ENCODE measurements around the gene E2F6. TPM values are rescaled to one million over a fixed set of nuclear protein-coding genes. Genes with fewer than 3 reads are reported as not detected.

E2F6 gene
- polyA plus RNA-seq, 1 experiment = 4.9 TPM

DNA sequence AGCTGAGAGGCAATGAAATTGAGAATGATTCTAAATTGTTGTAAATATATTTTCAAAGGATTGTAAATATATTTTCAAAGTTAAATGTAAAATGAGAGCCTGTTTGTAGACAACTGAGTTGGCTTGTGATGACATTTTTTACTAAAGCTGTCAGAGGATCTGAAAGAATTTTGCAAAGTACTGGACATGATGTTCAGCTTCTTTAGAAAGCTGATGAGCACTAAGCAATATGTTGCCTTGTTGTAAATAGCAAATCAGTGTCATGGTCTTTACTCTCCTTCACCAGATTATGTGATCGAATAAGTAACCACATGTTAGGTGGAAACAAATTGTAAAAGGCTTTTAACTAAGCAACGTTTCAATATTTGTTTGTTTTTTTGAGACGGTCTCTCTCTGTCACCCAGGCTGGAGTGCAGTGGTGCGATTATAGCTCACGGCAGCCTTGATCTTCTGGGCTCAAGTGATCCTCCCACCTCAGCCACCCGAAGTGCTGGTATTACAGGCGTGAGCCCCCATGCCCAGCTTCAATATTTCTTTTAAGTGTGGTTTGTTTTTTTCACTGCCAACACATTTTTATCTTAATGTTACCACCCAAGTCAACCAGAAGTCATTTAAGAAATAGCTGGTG lies 44.0 kb downstream of the E2F6 start:
- no peaks in the 10 kb centered on the region for H3K36me3 ChIP-seq (ENCODE audit: control insufficient read depth, insufficient read depth, low read length)
- no peak overlapping the region for H3K4me3 ChIP-seq (ENCODE audit: low read depth, low read length)
- POLR2A ChIA-PET = no interaction called here
- CTCF ChIA-PET = interaction anchor here (1.1 to 2.0 kb wide), 2 partner anchors 10 to 289 kb away, joined by 4 to 14 read pairs; a partner anchor contains a TSS
- TF ChIP-seq CTCF (IDR thresholded peaks at IDR 0.05; ENCODE audit: insufficient read depth, low read depth, low read length) = no peak
- DNase-seq (ENCODE audit: low read depth) = no peak
- H3K27me3 ChIP-seq (ENCODE audit: control insufficient read depth, insufficient read depth, low read length) = no peaks in the 10 kb centered on the region

DNA sequence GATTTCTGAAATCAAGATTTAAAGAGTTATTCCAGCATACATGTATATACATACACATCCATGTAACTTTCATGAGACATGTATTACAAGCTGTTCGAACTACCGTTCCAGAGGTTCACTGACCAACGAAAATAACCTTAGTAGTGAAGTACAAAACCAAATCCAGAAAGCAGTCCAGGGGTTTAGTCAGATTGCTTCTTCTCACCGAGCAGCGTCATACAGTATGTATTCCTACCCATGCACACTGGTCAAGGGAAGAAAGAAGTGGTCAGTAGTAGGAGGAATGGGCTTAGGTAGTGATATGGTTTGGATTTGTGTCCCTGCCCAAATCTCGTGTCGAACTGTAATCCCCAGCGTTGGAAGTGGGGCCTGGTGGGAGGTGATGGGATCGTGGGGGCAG lies 45.3 kb downstream of the E2F6 start:
- Histone ChIP-seq H3K36me3 (ENCODE audit: control insufficient read depth, insufficient read depth, low read length) (no peaks in the 10 kb centered on the region), H3K27me3 (ENCODE audit: control insufficient read depth, insufficient read depth, low read length) (no peaks in the 10 kb centered on the region), H3K4me3 (ENCODE audit: low read depth, low read length) (no peak overlapping the region)
- ChIA-PET CTCF (interaction anchor here (1.4 to 2.0 kb wide), 2 partner anchors 9 to 18 kb away, joined by 4 to 14 read pairs; no protein-coding TSS in a partner anchor), POLR2A (no interaction called here)
- DNase-seq (ENCODE audit: low read depth) = no peak
- no peak for TF ChIP-seq CTCF (IDR thresholded peaks at IDR 0.05; ENCODE audit: insufficient read depth, low read depth, low read length)

GRCh38 chr2:11420190-11420589 lies 45.8 kb downstream of the E2F6 start:
- POLR2A ChIA-PET = no interaction called here
- no peaks in the 10 kb centered on the region for H3K36me3 ChIP-seq (ENCODE audit: control insufficient read depth, insufficient read depth, low read length)
- no peak for DNase-seq (ENCODE audit: low read depth)
- no peaks in the 10 kb centered on the region for H3K27me3 ChIP-seq (ENCODE audit: control insufficient read depth, insufficient read depth, low read length)
- no peak overlapping the region for H3K4me3 ChIP-seq (ENCODE audit: low read depth, low read length)
- TF ChIP-seq CTCF (IDR thresholded peaks at IDR 0.05; ENCODE audit: insufficient read depth, low read depth, low read length) = no peak
- CTCF ChIA-PET = interaction anchor here (0.6 to 1.4 kb wide), 4 partner anchors 18 to 287 kb away, joined by 3 to 7 read pairs (median 6); a partner anchor contains a TSS

DNA sequence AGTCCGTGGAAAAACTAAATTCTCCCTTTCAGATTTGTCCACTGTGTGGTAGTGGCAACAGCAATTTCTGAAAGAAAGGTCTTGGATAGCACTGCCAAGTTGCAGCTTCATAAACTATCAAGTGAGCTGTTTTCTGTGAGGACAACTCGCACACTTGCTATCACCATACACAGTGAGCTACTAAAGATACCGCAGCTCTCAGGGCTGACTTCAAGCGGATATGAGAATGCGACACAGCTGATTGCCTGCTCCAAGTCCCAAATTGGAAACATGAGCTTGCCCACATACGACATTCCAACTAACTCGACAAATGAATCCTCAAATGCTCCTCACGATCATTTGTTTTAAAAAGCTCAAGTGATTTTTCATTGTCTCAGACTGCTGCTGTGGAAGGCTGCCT lies 46.2 kb downstream of the E2F6 start:
- POLR2A ChIA-PET = no interaction called here
- no peaks in the 10 kb centered on the region for H3K27me3 ChIP-seq (ENCODE audit: control insufficient read depth, insufficient read depth, low read length)
- no peaks in the 10 kb centered on the region for H3K36me3 ChIP-seq (ENCODE audit: control insufficient read depth, insufficient read depth, low read length)
- CTCF ChIA-PET = interaction anchor here (0.6 to 1.4 kb wide), 5 partner anchors 19 to 287 kb away, joined by 3 to 7 read pairs (median 4); a partner anchor contains a TSS
- no peak for TF ChIP-seq CTCF (IDR thresholded peaks at IDR 0.05; ENCODE audit: insufficient read depth, low read depth, low read length)
- no peak for DNase-seq (ENCODE audit: low read depth)
- no peak overlapping the region for H3K4me3 ChIP-seq (ENCODE audit: low read depth, low read length)

GRCh38 chr2:11417946-11418585 lies 47.9 kb downstream of the E2F6 start:
- no peak for DNase-seq (ENCODE audit: low read depth)
- Histone ChIP-seq H3K4me3 (ENCODE audit: low read depth, low read length) (no peak overlapping the region), H3K36me3 (ENCODE audit: control insufficient read depth, insufficient read depth, low read length) (no peaks in the 10 kb centered on the region), H3K27me3 (ENCODE audit: control insufficient read depth, insufficient read depth, low read length) (no peaks in the 10 kb centered on the region; the same call in 1 of the 2 replicates)
- ChIA-PET CTCF (interaction anchor here (1.1 to 1.6 kb wide), 2 partner anchors 29 to 285 kb away, joined by 4 to 7 read pairs; a partner anchor contains a TSS), POLR2A (no interaction called here)
- peak; percentile 30 for TF ChIP-seq CTCF (IDR thresholded peaks at IDR 0.05; ENCODE audit: insufficient read depth, low read depth, low read length)
